Neuronal stem cell (in vitro differentiated cells): ENCODE data around the gene RBBP8NL.

Source experiments
- DNase-seq: peaks from one replicate; pipeline ENCODE4 v3.0.0-alpha.2; 2013; ENCODE audit warnings: low spot score
- H2AFZ ChIP-seq: one replicate; pipeline ENCODE4 v1.6.1; 2013; ENCODE audit warnings: mild to moderate bottlenecking, low read length, inconsistent platforms
- H2AK5ac ChIP-seq: 2 replicates; pipeline ENCODE4 v1.6.1; 2013; ENCODE audit warnings: low read depth, mild to moderate bottlenecking, inconsistent platforms, low read length, moderate library complexity, mixed read lengths
- H2BK120ac ChIP-seq: 2 replicates; pipeline ENCODE4 v1.6.1; 2013; ENCODE audit warnings: low read depth, mild to moderate bottlenecking, inconsistent platforms, low read length, moderate library complexity, mixed read lengths
- H2BK12ac ChIP-seq: one replicate; pipeline ENCODE4 v1.6.1; 2013; ENCODE audit warnings: low read length, inconsistent platforms
- H2BK15ac ChIP-seq: 2 replicates; pipeline ENCODE4 v1.6.1; 2013; ENCODE audit warnings: mild to moderate bottlenecking, low read length, inconsistent platforms, mixed read lengths
- H2BK5ac ChIP-seq: one replicate; pipeline ENCODE4 v1.6.1; 2013; ENCODE audit warnings: inconsistent platforms, mild to moderate bottlenecking, low read length, moderate library complexity
- H3K14ac ChIP-seq: one replicate; pipeline ENCODE4 v1.6.1; 2013; ENCODE audit warnings: low read length, inconsistent platforms
- H3K18ac ChIP-seq: 2 replicates; pipeline ENCODE4 v1.6.1; 2013; ENCODE audit warnings: low read length, inconsistent platforms
- H3K23ac ChIP-seq: 2 replicates; pipeline ENCODE4 v1.6.1; 2013; ENCODE audit warnings: low read depth, mild to moderate bottlenecking, mixed read lengths, low read length, inconsistent platforms; ENCODE audit not compliant: poor library complexity
- H3K27ac ChIP-seq: replicated peaks from 3 replicates; pipeline ENCODE4 v1.5.1; 2013; ENCODE audit warnings: low read length, inconsistent platforms
- H3K27me3 ChIP-seq, 3 experiments: 2 replicates each; pipeline ENCODE4 v1.6.1; 2013; ENCODE audit warnings: low read length in 3 of 3, mild to moderate bottlenecking in 2 of 3, inconsistent platforms in 1 of 3, low read depth in 1 of 3, mixed read lengths in 1 of 3, moderate library complexity in 1 of 3; ENCODE audit not compliant: control insufficient read depth in 3 of 3, insufficient read depth in 3 of 3
- H3K36me3 ChIP-seq, 2 donors: replicated peaks in 1 of 2; 2 replicates each; pipeline ENCODE4 v1.6.1; 2013; ENCODE audit warnings: low read length in 2 of 2; ENCODE audit not compliant: control insufficient read depth in 2 of 2, insufficient read depth in 2 of 2
- H3K4ac ChIP-seq: 2 replicates; pipeline ENCODE4 v1.6.1; 2013; ENCODE audit warnings: inconsistent platforms, mild to moderate bottlenecking, low read length, moderate library complexity
- H3K4me1 ChIP-seq, 2 donors: 1 replicate in 1 of 2; 2 replicates in 1 of 2; pipeline ENCODE4 v1.6.1; 2013; ENCODE audit warnings: low read length in 2 of 2, low read depth in 1 of 2; ENCODE audit not compliant: control insufficient read depth in 2 of 2, insufficient read depth in 1 of 2
- H3K4me2 ChIP-seq: one replicate; pipeline ENCODE4 v1.6.1; 2013; ENCODE audit warnings: mild to moderate bottlenecking, low read length, inconsistent platforms; ENCODE audit not compliant: insufficient read depth, poor library complexity, severe bottlenecking
- H3K4me3 ChIP-seq, 2 donors: 2 replicates each; pipeline ENCODE4 v1.5.1; 2013; ENCODE audit warnings: low read length in 2 of 2, mild to moderate bottlenecking in 2 of 2, inconsistent platforms in 1 of 2, moderate library complexity in 1 of 2
- H3K79me1 ChIP-seq: one replicate; pipeline ENCODE4 v1.6.1; 2013; ENCODE audit warnings: low read depth, mild to moderate bottlenecking, inconsistent platforms, low read length, moderate library complexity
- H3K9ac ChIP-seq: one replicate; pipeline ENCODE4 v1.6.1; 2013; ENCODE audit warnings: mild to moderate bottlenecking, low read depth, low read length, inconsistent platforms; ENCODE audit not compliant: poor library complexity
- H3K9me3 ChIP-seq, 2 donors: replicated peaks in 1 of 2; 2 replicates each; pipeline versions ENCODE3 to v1.6.1; 2013; ENCODE audit warnings: low read length in 2 of 2, mild to moderate bottlenecking in 2 of 2, inconsistent platforms in 1 of 2, low read depth in 1 of 2, mixed read lengths in 1 of 2, moderate library complexity in 1 of 2; ENCODE audit not compliant: control insufficient read depth in 2 of 2, insufficient read depth in 1 of 2
- H4K8ac ChIP-seq: one replicate; pipeline ENCODE4 v1.6.1; 2013; ENCODE audit warnings: low read depth, mild to moderate bottlenecking, inconsistent platforms, low read length, moderate library complexity
- H4K91ac ChIP-seq: one replicate; pipeline ENCODE4 v1.6.1; 2013; ENCODE audit warnings: low read length, low read depth, mild to moderate bottlenecking, inconsistent platforms; ENCODE audit not compliant: poor library complexity
- WGBS, 2 donors: extraction: QIAGEN DNeasy Blood & Tissue Kit; methylation state at CpG; one replicate each; pipeline ENCODE4 v1.1.7; 2013; ENCODE audit warnings: missing lambda C conversion rate in 2 of 2, mixed read lengths in 1 of 2; ENCODE audit not compliant: insufficient read length in 2 of 2, insufficient replicate concordance in 1 of 2; ENCODE audit errors: extremely low coverage in 2 of 2; 5-methylcytosine and 5-hydroxymethylcytosine counted together

Gene RBBP8NL

DNA sequence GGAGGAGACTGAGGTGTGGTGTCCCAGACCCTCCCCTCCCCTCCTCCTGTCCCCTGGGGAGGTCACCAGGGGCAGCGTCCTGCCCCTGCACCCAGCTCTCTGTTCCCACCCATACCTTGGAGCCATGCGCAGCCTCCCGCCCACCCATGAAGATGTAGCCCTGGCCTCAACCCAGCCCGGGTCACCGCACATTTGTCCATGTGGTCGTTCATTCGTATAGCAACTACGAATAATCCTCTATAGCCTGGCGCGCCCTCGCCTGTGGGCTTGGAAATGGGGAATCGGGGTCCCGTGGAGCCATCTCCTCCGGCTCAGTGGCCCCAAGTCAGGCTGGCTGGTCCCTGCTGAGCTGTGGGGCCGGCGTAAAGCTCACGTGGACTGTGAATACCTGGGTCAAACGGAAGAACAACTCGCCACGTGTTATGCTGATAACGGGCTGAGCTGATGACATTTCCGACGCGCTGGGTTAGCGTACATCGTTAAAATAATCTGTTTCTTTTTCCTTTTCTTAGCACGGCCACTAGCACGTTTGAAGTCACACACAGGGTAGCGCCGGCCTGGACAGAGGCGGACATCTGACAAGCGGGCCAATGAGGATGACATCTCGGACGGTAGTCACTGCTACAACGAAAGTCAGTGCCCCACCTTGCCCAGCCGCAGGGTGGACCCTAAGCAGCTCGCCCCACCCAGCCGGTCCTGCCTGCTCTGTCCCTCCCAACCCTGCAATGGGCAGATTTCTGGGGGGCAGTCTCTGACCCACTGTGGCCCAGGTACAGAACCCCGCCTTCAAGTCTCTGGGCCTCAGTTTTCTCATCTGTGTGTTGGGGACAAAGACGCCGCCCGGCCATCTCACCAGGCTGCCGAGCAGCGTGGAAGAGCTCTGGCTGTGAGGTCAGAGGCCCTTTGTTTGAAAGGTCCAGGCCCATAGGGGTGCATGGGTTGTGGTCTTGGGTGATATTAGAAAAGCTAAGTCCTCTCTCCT, 19.8 kb upstream of the RBBP8NL start:
- Histone ChIP-seq H2BK120ac (no peak overlapping the region), H3K4me3 (no peak overlapping the region), H4K8ac (no peak overlapping the region), H3K4me1 (peaks cover 9 to 17% of the 10 kb centered on the region in 2 donors), H3K27ac (no peak overlapping the region), H3K14ac (no peak overlapping the region), H3K23ac (no peak overlapping the region), H3K4me2 (no peak overlapping the region), H3K79me1 (no peaks in the 10 kb centered on the region), H2BK5ac (peak overlapping the region; percentile 69), H4K91ac (no peak overlapping the region), H2AFZ (no peak overlapping the region), H3K36me3 (no peaks in the 10 kb centered on the region), H3K4ac (no peak overlapping the region), H3K18ac (peak overlapping the region; percentile 45), H3K9ac (no peak overlapping the region), H2AK5ac (peak overlapping the region; percentile 99), H3K9me3 (no peaks in the 10 kb centered on the region), H2BK12ac (peak overlapping the region; percentile 1), H2BK15ac (peak overlapping the region; percentile 60), H3K27me3 (peaks cover 0 to 26% (median 0%) of the 10 kb centered on the region in 3 experiments)
- DNase-seq, result no peak
- no CpG with 5 or more reads among the region's 44 CpGs for WGBS, 2 donors

DNA sequence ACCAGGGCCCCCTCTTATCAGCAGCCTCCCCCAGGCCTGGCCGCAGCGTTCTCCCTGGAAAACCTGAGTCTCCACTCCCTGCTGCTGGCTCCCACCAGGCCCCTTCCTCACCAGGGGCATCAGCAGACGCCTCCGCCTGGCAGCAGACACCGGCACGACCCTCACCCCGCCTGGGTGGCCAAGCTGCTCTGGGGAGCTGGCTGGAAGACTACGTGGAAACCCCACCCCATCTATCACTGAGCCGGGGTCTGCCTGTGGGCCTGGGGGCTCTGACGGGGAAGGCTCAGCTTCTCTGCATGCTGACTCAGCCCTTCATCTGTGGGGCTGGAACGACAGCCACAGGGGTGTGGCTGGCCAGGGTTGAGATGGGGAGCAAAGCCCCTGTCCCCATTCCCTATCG, 19.1 kb upstream of the RBBP8NL start:
- Histone ChIP-seq H4K91ac (no peak overlapping the region), H3K14ac (no peak overlapping the region), H3K27me3 (peaks cover 0 to 31% (median 0%) of the 10 kb centered on the region in 3 experiments), H3K79me1 (no peaks in the 10 kb centered on the region), H3K4ac (no peak overlapping the region), H3K4me2 (no peak overlapping the region), H4K8ac (no peak overlapping the region), H3K9ac (no peak overlapping the region), H3K27ac (no peak overlapping the region), H2AFZ (no peak overlapping the region), H2AK5ac (peak overlapping the region; percentile 90), H3K23ac (no peak overlapping the region), H2BK15ac (peak overlapping the region; percentile 56), H3K36me3 (no peaks in the 10 kb centered on the region), H3K18ac (peak overlapping the region; percentile 85), H3K4me3 (no peak overlapping the region), H3K4me1 (peaks cover 9 to 17% of the 10 kb centered on the region in 2 donors), H2BK120ac (no peak overlapping the region), H3K9me3 (no peaks in the 10 kb centered on the region), H2BK12ac (no peak overlapping the region), H2BK5ac (peak overlapping the region; percentile 66)
- WGBS, 2 donors, result no CpG with 5 or more reads among the region's 12 CpGs
- no peak for DNase-seq

DNA sequence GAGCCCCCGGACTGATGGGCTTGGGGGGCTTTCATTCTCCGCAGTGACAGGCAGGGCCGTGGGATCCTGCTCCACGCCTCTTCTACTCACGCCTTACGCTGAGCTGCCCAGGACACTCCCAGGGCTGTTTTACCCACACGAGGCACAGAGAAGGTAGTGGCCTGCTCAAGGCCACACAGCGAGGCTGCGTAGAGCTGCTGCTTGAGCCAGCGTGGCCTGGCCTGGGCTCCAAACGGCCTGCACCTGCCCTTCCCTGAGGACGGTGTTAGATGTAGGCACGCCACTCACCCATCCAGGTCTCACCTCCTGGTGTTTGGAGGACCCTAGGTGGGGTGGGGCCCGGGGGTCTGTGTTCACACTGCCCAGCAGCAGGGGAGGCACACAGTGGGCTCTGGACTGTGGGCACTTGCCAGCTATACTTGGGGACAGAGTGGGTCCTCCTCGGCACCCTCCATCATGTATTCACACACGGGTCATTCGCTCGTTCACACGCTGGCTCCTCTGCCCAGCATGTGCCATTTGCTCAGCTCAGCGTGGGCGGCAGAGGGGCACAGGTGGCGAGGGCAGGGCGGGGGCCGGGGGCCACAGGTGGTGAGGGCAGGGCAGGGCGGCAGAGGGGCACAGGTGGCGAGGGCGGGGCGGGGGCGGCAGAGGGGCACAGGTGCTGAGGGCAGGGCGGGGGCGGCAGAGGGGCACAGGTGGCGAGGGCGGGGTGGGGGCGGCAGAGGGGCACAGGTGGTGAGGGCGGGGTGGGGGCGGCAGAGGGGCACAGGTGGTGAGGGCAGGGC, 18.4 kb upstream of the RBBP8NL start:
- Histone ChIP-seq H3K4me1 (peaks cover 9 to 17% of the 10 kb centered on the region in 2 donors), H2BK15ac (peak overlapping the region; percentile 75), H3K23ac (peak overlapping the region; percentile 65), H3K79me1 (no peaks in the 10 kb centered on the region), H4K8ac (no peak overlapping the region), H3K36me3 (no peaks in the 10 kb centered on the region), H3K4me2 (no peak overlapping the region), H2BK5ac (peak overlapping the region; percentile 53), H3K27ac (no peak overlapping the region), H3K9ac (no peak overlapping the region), H3K18ac (no peak overlapping the region), H3K4me3 (no peak overlapping the region), H2AFZ (no peak overlapping the region), H2BK12ac (no peak overlapping the region), H2BK120ac (no peak overlapping the region), H2AK5ac (peak overlapping the region; percentile 95), H3K14ac (peak overlapping the region; percentile 31), H3K9me3 (no peaks in the 10 kb centered on the region), H4K91ac (no peak overlapping the region), H3K4ac (no peak overlapping the region), H3K27me3 (peaks cover 0 to 37% (median 0%) of the 10 kb centered on the region in 3 experiments)
- no CpG with 5 or more reads among the region's 36 CpGs for WGBS, 2 donors
- no peak for DNase-seq

DNA sequence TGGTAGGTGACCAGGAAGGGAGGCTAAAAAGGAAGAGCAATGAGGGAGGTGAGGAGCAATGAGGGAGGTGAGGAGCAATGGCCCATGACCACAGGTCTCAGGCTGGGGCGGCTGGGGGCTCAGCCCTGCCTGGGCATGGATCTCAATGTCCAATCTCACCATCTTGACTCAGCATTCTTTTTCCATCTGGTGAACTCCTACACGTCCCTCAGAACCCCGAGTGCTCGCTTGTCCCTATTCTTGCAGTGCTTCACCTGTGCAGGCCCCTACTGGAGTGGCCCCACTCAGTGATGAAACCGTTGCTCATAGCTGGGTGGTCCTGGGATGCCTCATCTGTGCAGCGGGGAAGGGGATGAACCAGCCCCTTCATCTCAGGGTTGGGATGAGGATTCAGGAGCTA, 16.9 kb upstream of the RBBP8NL start:
- H2AK5ac ChIP-seq, result no peak overlapping the region
- no peaks in the 10 kb centered on the region for H3K79me1 ChIP-seq
- H3K4me1 ChIP-seq, result peaks cover 8 to 15% of the 10 kb centered on the region in 2 donors
- no peak overlapping the region for H3K18ac ChIP-seq
- no peaks in the 10 kb centered on the region for H3K36me3 ChIP-seq
- H3K23ac ChIP-seq, result no peak overlapping the region
- no peak overlapping the region for H3K14ac ChIP-seq
- H3K27ac ChIP-seq, result no peak overlapping the region
- no peak overlapping the region for H3K4ac ChIP-seq
- H4K8ac ChIP-seq, result no peak overlapping the region
- no peak overlapping the region for H2BK15ac ChIP-seq
- no CpG with 5 or more reads among the region's 6 CpGs for WGBS, 2 donors
- H3K27me3 ChIP-seq, result peaks cover 0 to 45% (median 0%) of the 10 kb centered on the region in 3 experiments
- H2BK12ac ChIP-seq, result no peak overlapping the region
- no peak overlapping the region for H3K9ac ChIP-seq
- DNase-seq, result no peak
- no peaks in the 10 kb centered on the region for H3K9me3 ChIP-seq
- no peak overlapping the region for H3K4me2 ChIP-seq
- H3K4me3 ChIP-seq, result peak overlapping the region in 1 of 2 donors; percentile 4
- no peak overlapping the region for H4K91ac ChIP-seq
- H2BK5ac ChIP-seq, result no peak overlapping the region
- no peak overlapping the region for H2BK120ac ChIP-seq
- no peak overlapping the region for H2AFZ ChIP-seq
